H1 (cell line): ENCODE data around the gene C22orf31. TPM values are rescaled to one million over a fixed set of nuclear protein-coding genes. Genes with fewer than 3 reads are reported as not detected.

Source experiments
- CTCF ChIA-PET: fragments of 300-600 bp; sonication (Branson Sonifier 250); formaldehyde crosslinking; loops from one replicate; lab custom pipeline; 2021; ENCODE audit not compliant: partially characterized antibody; lab: Charles Lee
- POLR2A ChIA-PET: fragments of 300-600 bp; sonication (Branson Sonifier 250); formaldehyde crosslinking; loops from one replicate; lab custom pipeline; 2021; ENCODE audit warnings: inconsistent platforms; ENCODE audit not compliant: partially characterized antibody; lab: Charles Lee
- DNase-seq, 2 experiments: peaks; one replicate each; pipeline versions ENCODE4 v3.0.0 to v3.0.0-alpha.2; 2010 to 2022; ENCODE audit warnings: low spot score in 2 of 2, low read depth in 1 of 2, mixed read lengths in 1 of 2
- FAIRE-seq: peaks from 2 replicates; lab custom pipeline; 2011; peaks lifted over from hg19 to GRCh38; lab: Jason Lieb, UNC
- H2AFZ ChIP-seq: 2 replicates; pipeline ENCODE4 v1.8.1; 2012; ENCODE audit warnings: low read length, inconsistent platforms
- H2AK5ac ChIP-seq: 2 replicates; pipeline ENCODE4 v1.6.1; 2013; ENCODE audit warnings: low read depth, low read length
- H2BK120ac ChIP-seq: replicated peaks from 2 replicates; pipeline ENCODE3; 2013; ENCODE audit warnings: low read depth, low read length, inconsistent platforms
- H2BK12ac ChIP-seq: 2 replicates; pipeline ENCODE4 v1.6.1; 2013; ENCODE audit warnings: low read depth, low read length
- H2BK15ac ChIP-seq: 2 replicates; pipeline ENCODE4 v1.6.1; 2013; ENCODE audit warnings: low read length
- H2BK20ac ChIP-seq: 2 replicates; pipeline ENCODE4 v1.6.1; 2013; ENCODE audit warnings: low read length
- H2BK5ac ChIP-seq: 2 replicates; pipeline ENCODE4 v1.6.1; 2013; ENCODE audit warnings: low read depth, low read length
- H3K14ac ChIP-seq: 2 replicates; pipeline ENCODE4 v1.6.1; 2013; ENCODE audit warnings: inconsistent platforms; ENCODE audit not compliant: insufficient read length
- H3K18ac ChIP-seq: 2 replicates; pipeline ENCODE4 v1.6.1; 2013; ENCODE audit warnings: low read length; ENCODE audit errors: extremely low read depth
- H3K23ac ChIP-seq: 2 replicates; pipeline ENCODE4 v1.6.1; 2013; ENCODE audit warnings: inconsistent platforms; ENCODE audit not compliant: insufficient read length
- H3K23me2 ChIP-seq: 2 replicates; pipeline ENCODE4 v1.6.1; 2013; ENCODE audit warnings: low read depth, low read length
- H3K27ac ChIP-seq: 2 replicates; pipeline ENCODE4 v1.6.1; 2011; ENCODE audit warnings: low read depth, low read length, inconsistent platforms
- H3K27me3 ChIP-seq, 4 experiments: replicated peaks in 1 of 4; 1 replicate in 1 of 4; 2 replicates in 3 of 4; pipeline versions ENCODE4 v1.6.1 to v1.8.1; 2011 to 2013; ENCODE audit warnings: low read length in 3 of 4, mild to moderate bottlenecking in 3 of 4, inconsistent platforms in 2 of 4, mixed read lengths in 2 of 4, moderate library complexity in 1 of 4; ENCODE audit not compliant: control insufficient read depth in 3 of 4, insufficient read depth in 3 of 4; ENCODE audit errors: extremely low read depth in 1 of 4
- H3K36me3 ChIP-seq, 4 experiments: 2 replicates each; pipeline versions ENCODE4 v1.6.1 to v1.8.1; 2011 to 2013; ENCODE audit warnings: mild to moderate bottlenecking in 4 of 4, low read length in 3 of 4, moderate library complexity in 2 of 4, control low read depth in 1 of 4, inconsistent platforms in 1 of 4; ENCODE audit not compliant: insufficient read depth in 4 of 4, control insufficient read depth in 2 of 4
- H3K4ac ChIP-seq: replicated peaks from 2 replicates; pipeline ENCODE3; 2013; ENCODE audit warnings: low read length, low read depth, mixed read lengths, inconsistent platforms; ENCODE audit not compliant: insufficient read length
- H3K4me1 ChIP-seq, 4 experiments: replicated peaks in 1 of 4; 1 replicate in 1 of 4; 2 replicates in 3 of 4; pipeline versions ENCODE4 v1.6.1 to v1.8.1; 2011 to 2013; ENCODE audit warnings: low read length in 3 of 4, inconsistent platforms in 2 of 4, mixed read lengths in 1 of 4; ENCODE audit not compliant: insufficient read depth in 4 of 4, control insufficient read depth in 3 of 4
- H3K4me2 ChIP-seq, 2 experiments: 2 replicates each; pipeline versions ENCODE4 v1.6.1 to v1.8.1; 2011 to 2013; ENCODE audit warnings: low read depth in 2 of 2, low read length in 2 of 2, control low read depth in 1 of 2, inconsistent platforms in 1 of 2, mild to moderate bottlenecking in 1 of 2; ENCODE audit not compliant: insufficient read depth in 1 of 2
- H3K4me3 ChIP-seq, 4 experiments: fragments of 200-600, 300-600 bp in 1 of 4; sonication (generic), shearing (Covaris generic), sonication (Bioruptor Twin) in 1 of 4; 2 replicates each; pipeline versions ENCODE4 v1.5.1 to v1.8.1; 2011 to 2016; ENCODE audit warnings: low read length in 4 of 4, low read depth in 3 of 4, control low read depth in 2 of 4, inconsistent platforms in 2 of 4, mild to moderate bottlenecking in 2 of 4, mixed read lengths in 1 of 4, moderate library complexity in 1 of 4; ENCODE audit not compliant: insufficient read depth in 2 of 4; ENCODE audit errors: extremely low read depth in 1 of 4
- H3K56ac ChIP-seq: replicated peaks from 2 replicates; pipeline ENCODE3; 2013; ENCODE audit warnings: low read depth, mild to moderate bottlenecking, mixed read lengths, low read length, inconsistent platforms; ENCODE audit not compliant: insufficient read length
- H3K79me1 ChIP-seq: 2 replicates; pipeline ENCODE4 v1.6.1; 2013; ENCODE audit warnings: low read depth, low read length, control low read depth
- H3K79me2 ChIP-seq, 2 experiments: 2 replicates each; pipeline versions ENCODE4 v1.6.1 to v1.8.1; 2012 to 2013; ENCODE audit warnings: low read length in 2 of 2, mild to moderate bottlenecking in 2 of 2, inconsistent platforms in 1 of 2; ENCODE audit not compliant: insufficient read depth in 2 of 2, control insufficient read depth in 1 of 2
- H3K9ac ChIP-seq, 4 experiments: replicated peaks in 1 of 4; 1 replicate in 1 of 4; 2 replicates in 3 of 4; pipeline versions ENCODE4 v1.6.1 to v1.8.1; 2011 to 2013; ENCODE audit warnings: low read depth in 3 of 4, low read length in 3 of 4, control low read depth in 2 of 4, mild to moderate bottlenecking in 2 of 4, moderate library complexity in 2 of 4, inconsistent platforms in 1 of 4; ENCODE audit errors: extremely low read depth in 1 of 4
- H3K9me3 ChIP-seq, 2 experiments: 2 replicates each; pipeline versions ENCODE4 v1.6.1 to v1.8.1; 2012 to 2013; ENCODE audit warnings: mild to moderate bottlenecking in 2 of 2, moderate library complexity in 2 of 2, control low read depth in 1 of 2, inconsistent platforms in 1 of 2, low read depth in 1 of 2, low read length in 1 of 2, mixed read lengths in 1 of 2; ENCODE audit not compliant: insufficient read depth in 2 of 2
- H4K20me1 ChIP-seq, 2 experiments: replicated peaks in 1 of 2; 2 replicates each; pipeline versions ENCODE3 to v1.8.1; 2011 to 2013; ENCODE audit warnings: inconsistent platforms in 2 of 2, low read length in 2 of 2, mild to moderate bottlenecking in 1 of 2; ENCODE audit not compliant: insufficient read depth in 2 of 2, control insufficient read depth in 1 of 2
- H4K5ac ChIP-seq: 2 replicates; pipeline ENCODE4 v1.6.1; 2013; ENCODE audit warnings: low read length, low read depth, mixed read lengths, inconsistent platforms; ENCODE audit not compliant: insufficient read length
- H4K8ac ChIP-seq: 2 replicates; pipeline ENCODE4 v1.8.0; 2013; ENCODE audit warnings: mild to moderate bottlenecking, moderate library complexity, low read length, inconsistent platforms; ENCODE audit not compliant: insufficient read depth; ENCODE audit errors: extremely low read depth
- H4K91ac ChIP-seq: replicated peaks from 2 replicates; pipeline ENCODE3; 2013; ENCODE audit warnings: low read length, mixed read lengths, inconsistent platforms; ENCODE audit not compliant: insufficient read length
- BCL11A ChIP-seq, 2 experiments: IDR thresholded peaks; one replicate each; pipeline ENCODE4 v1.6.1; 2011; ENCODE audit warnings: low read depth in 2 of 2, low read length in 2 of 2, mild to moderate bottlenecking in 2 of 2
- KDM1A ChIP-seq: fragments of 200-600, 300-600 bp; sonication (generic); IDR thresholded peaks from 2 replicates; pipeline ENCODE4 v1.7.1; 2016; ENCODE audit warnings: mild to moderate bottlenecking, low read length, borderline replicate concordance
- SAP30 ChIP-seq: fragments of 300-600 bp; sonication (generic); IDR thresholded peaks from 2 replicates; pipeline ENCODE4 v1.7.1; 2012; ENCODE audit warnings: low read length, moderate library complexity, mild to moderate bottlenecking, inconsistent platforms; ENCODE audit not compliant: insufficient read depth, insufficient replicate concordance
- TBP ChIP-seq: IDR thresholded peaks from 2 replicates; pipeline ENCODE4 v1.6.1; 2011; ENCODE audit warnings: low read depth, low read length, improper control_type of control experiment
- WGBS, 2 experiments: shearing (Covaris generic) in 1 of 2; methylation state at CpG; one replicate each; pipeline versions ENCODE4 v1.1.6 to v1.1.7; 2013 to 2015; ENCODE audit warnings: low lambda C conversion rate in 2 of 2, mixed read lengths in 2 of 2, inconsistent platforms in 1 of 2, low coverage in 1 of 2, missing lambda C conversion rate in 1 of 2; ENCODE audit not compliant: insufficient replicate concordance in 2 of 2, insufficient coverage in 1 of 2, insufficient read length in 1 of 2; ENCODE audit errors: extremely low coverage in 1 of 2, missing lambda C conversion rate in 1 of 2; 5-methylcytosine and 5-hydroxymethylcytosine counted together
- polyA plus RNA-seq, 7 experiments: library from polyadenylated mRNA; depleted of rRNA in 3 of 7; stranded (reverse) in 5 of 7; unstranded in 2 of 7; fragments of >200 nt in 5 of 7; fragments of 200-250 nt in 2 of 7; gene quantifications; 1 replicate in 5 of 7; 2 replicates in 1 of 7; 4 replicates in 1 of 7; pipeline versions ENCODE4 v1.2.1 to v1.2.3, GENCODE V29; 2011 to 2013; ENCODE audit warnings: missing spikeins in 2 of 7, mixed read lengths in 2 of 7
- total RNA-seq: library from RNA; stranded (reverse); fragmentation: NEBNext Ultra II Directional; extraction: Animal tissue kit (Norgen Biotek cat#: 25700); gene quantifications from 2 replicates; pipeline ENCODE4 v1.2.1, GENCODE V29; 2021

Gene C22orf31
- total and polyA plus RNA-seq, 2 of the 8 experiments (the other 6 are each of a cell fraction or from before 2014, with no cell fraction given), result not detected

DNA sequence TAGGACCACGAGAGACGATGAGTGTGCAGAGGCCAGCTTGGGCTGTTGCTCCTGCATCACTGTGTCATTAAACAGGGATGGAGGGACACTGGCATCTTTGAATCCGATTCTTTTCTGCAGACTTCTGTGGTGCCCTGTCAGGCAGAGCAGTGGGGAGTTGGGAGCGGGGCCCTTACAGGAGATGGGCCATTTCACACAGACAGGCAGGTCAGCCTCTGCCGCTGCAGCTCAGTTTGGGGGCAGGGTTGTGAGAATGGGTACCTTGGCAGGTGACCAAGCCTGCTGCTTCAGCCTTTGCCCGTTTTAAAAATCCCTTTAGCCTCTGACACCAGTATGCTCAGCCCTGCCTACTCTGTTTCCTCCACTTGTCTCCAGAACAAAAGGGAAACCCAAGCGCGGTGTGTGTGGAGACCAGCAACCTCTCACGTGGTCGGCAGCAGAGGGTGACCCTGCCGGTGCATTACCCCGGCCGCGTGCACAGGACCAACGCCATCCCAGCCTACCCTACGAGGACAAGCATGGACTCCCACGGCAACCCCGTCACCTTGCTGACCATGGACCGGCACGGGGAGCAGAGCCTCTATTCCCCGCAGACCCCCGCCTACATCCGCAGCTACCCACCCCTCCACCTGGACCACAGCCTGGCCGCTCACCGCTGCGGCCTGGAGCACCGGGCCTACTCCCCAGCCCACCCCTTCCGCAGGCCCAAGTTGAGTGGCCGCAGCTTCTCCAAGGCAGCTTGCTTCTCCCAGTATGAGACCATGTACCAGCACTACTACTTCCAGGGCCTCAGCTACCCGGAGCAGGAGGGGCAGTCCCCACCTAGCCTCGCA, 12.6 kb downstream of the C22orf31 start:
- POLR2A ChIA-PET, result interaction anchor here (1.1 kb wide), 1 partner anchor 9 kb away, joined by 3 read pairs; no protein-coding TSS in a partner anchor
- Histone ChIP-seq H2BK5ac (peak overlapping the region; percentile 60), H3K27ac (no peak overlapping the region), H3K14ac (no peak overlapping the region), H3K79me2 (no peaks in the 10 kb centered on the region), H3K4me3 (no peak overlapping the region), H4K20me1 (peaks cover 0 to 1% of the 10 kb centered on the region in 2 experiments), H3K56ac (no peak overlapping the region), H3K9me3 (no peaks in the 10 kb centered on the region)
- WGBS, 2 experiments, result 97% methylated on average over 29 of the region's 31 CpGs; no CpG with 5 or more reads in 1 of the 2 experiments
- TF ChIP-seq SAP30 (no peak), KDM1A (no peak), TBP (no peak), BCL11A (IDR thresholded peaks at IDR 0.05; ENCODE audit: low read depth in 2 of 2, low read length in 2 of 2) (no peak)
- TF ChIP-seq, all 59 proteins: peak for 0
- peaks cover 2% of the 10 kb centered on the region; the same call in 1 of the 2 replicates for H3K79me1 ChIP-seq
- no peak overlapping the region for H3K18ac ChIP-seq
- no peak overlapping the region for H2BK15ac ChIP-seq
- FAIRE-seq, result no peak
- H2BK12ac ChIP-seq, result no peak overlapping the region
- no peak overlapping the region for H2AFZ ChIP-seq
- no peak overlapping the region for H2AK5ac ChIP-seq
- no peak overlapping the region for H3K4ac ChIP-seq
- H2BK20ac ChIP-seq, result no peak overlapping the region
- peaks cover 14 to 59% (median 42%) of the 10 kb centered on the region in 4 experiments; a peak in 7 of 8 replicates for H3K36me3 ChIP-seq
- H3K23me2 ChIP-seq, result no peaks in the 10 kb centered on the region
- H3K9ac ChIP-seq, result no peak overlapping the region
- H3K4me2 ChIP-seq, result no peak overlapping the region
- CTCF ChIA-PET, result interaction anchor here (0.5 to 2.6 kb wide), 4 partner anchors 9 to 331 kb away, joined by 3 to 8 read pairs (median 7); no protein-coding TSS in a partner anchor
- H4K5ac ChIP-seq, result no peak overlapping the region
- no peak for DNase-seq
- no peak overlapping the region; the same call in 1 of the 2 replicates for H4K8ac ChIP-seq
- peaks cover 0 to 8% (median 5%) of the 10 kb centered on the region in 4 experiments; a peak in 4 of 7 replicates for H3K4me1 ChIP-seq
- no peaks in the 10 kb centered on the region for H3K27me3 ChIP-seq
- no peak overlapping the region for H4K91ac ChIP-seq
- no peak overlapping the region for H2BK120ac ChIP-seq
- no peak overlapping the region for H3K23ac ChIP-seq
